ENCODE data around the gene PPARG. TPM values are rescaled to one million over a fixed set of nuclear protein-coding genes. Genes with fewer than 3 reads are reported as not detected.
A peak's percentile ranks its signal among the peaks of the same experiment; 100 is the strongest.

Gene PPARG
- polyA plus RNA-seq, 1 experiment, result 3.5 TPM

DNA sequence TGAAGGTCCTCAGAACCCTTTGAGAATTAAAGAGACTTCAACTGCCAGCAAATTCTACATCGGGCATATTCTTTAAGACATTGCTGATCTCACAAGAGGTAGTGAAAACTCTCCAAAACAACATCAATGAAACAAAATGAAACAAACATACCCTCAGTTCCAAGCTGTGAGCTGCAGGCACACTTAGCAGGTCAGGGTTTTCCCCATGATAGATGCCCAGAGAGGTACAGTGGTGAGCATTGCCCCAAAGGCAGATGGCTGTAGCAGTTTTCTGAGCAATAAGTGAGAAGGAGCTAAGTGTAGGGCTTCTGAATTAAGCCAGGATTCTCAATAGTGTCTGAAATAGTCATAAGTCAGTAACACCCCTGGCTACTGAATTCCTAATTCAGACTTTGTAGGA lies 99.3 kb downstream of the PPARG start:
- no peak overlapping the region for H3K4me3 ChIP-seq (ENCODE audit: low read depth, low read length)
- ChIA-PET POLR2A (no interaction called here), CTCF (interaction anchor here (0.9 kb wide), 1 partner anchor 92 kb away, joined by 4 read pairs; no protein-coding TSS in a partner anchor)
- DNase-seq (ENCODE audit: low read depth), result no peak
- TF ChIP-seq, protein P1, sequence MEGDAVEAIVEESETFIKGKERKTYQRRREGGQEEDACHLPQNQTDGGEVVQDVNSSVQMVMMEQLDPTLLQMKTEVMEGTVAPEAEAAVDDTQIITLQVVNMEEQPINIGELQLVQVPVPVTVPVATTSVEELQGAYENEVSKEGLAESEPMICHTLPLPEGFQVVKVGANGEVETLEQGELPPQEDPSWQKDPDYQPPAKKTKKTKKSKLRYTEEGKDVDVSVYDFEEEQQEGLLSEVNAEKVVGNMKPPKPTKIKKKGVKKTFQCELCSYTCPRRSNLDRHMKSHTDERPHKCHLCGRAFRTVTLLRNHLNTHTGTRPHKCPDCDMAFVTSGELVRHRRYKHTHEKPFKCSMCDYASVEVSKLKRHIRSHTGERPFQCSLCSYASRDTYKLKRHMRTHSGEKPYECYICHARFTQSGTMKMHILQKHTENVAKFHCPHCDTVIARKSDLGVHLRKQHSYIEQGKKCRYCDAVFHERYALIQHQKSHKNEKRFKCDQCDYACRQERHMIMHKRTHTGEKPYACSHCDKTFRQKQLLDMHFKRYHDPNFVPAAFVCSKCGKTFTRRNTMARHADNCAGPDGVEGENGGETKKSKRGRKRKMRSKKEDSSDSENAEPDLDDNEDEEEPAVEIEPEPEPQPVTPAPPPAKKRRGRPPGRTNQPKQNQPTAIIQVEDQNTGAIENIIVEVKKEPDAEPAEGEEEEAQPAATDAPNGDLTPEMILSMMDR (IDR thresholded peaks at IDR 0.05; ENCODE audit: insufficient read depth, low read depth, low read length), result no peak
- H3K36me3 ChIP-seq (ENCODE audit: control insufficient read depth, insufficient read depth, low read length), result no peaks in the 10 kb centered on the region
- H3K27me3 ChIP-seq (ENCODE audit: control insufficient read depth, insufficient read depth, low read length), result no peaks in the 10 kb centered on the region

DNA sequence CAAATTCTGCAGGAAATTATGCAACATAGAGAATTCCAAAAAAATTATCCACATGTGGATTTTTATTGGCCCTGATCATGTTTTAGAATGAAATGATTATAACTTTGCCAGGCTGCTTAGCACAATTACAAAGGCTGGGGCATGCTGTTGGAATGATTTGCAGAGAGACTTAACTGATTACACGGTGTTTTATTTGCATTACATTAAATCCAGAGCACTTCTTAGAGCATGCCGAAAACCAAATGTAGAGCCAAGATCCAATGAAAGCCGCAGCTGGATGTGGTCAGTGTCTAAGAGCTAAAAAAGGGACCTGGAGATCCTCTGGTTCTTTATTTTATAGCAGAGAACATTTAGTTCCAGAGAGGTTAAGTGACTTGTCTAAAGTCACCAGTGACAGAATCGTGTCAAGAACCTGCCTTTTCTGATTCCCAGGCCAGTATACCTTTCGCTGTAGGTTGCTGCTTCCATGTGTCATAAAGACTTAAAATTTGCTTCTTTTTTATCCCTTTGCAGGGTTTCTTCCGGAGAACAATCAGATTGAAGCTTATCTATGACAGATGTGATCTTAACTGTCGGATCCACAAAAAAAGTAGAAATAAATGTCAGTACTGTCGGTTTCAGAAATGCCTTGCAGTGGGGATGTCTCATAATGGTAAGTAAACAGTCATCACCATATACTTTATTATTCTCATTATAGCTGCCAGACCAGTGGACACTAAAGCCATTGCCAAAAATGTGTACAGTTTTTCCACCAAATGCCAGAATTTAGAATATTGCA lies 103.4 kb downstream of the PPARG start:
- no peak overlapping the region for H3K4me3 ChIP-seq (ENCODE audit: low read depth, low read length)
- ChIA-PET CTCF (no interaction called here), POLR2A (no interaction called here)
- TF ChIP-seq, protein P1 (IDR thresholded peaks at IDR 0.05; ENCODE audit: insufficient read depth, low read depth, low read length), result no peak
- H3K27me3 ChIP-seq (ENCODE audit: control insufficient read depth, insufficient read depth, low read length), result no peaks in the 10 kb centered on the region
- DNase-seq (ENCODE audit: low read depth), result no peak
- no peaks in the 10 kb centered on the region for H3K36me3 ChIP-seq (ENCODE audit: control insufficient read depth, insufficient read depth, low read length)

DNA sequence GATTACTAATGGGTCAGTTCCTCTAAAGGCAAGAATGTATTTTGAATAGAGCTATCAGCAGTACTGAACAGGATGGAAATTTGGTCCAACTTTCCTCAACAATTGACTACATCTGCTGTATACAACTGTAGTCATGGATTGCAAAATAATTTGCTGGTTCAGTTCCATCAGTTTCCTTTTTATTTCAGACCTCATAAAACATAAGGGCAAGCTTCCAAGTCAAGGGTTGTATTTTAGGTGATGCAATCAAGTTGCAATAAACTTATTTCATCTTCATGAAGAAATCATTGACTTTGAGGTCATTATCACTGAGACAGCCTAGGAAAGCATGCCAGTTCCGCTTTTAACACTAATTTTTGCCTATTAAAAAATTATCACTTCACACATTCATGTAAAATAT lies 105.0 kb downstream of the PPARG start:
- no peaks in the 10 kb centered on the region for H3K27me3 ChIP-seq (ENCODE audit: control insufficient read depth, insufficient read depth, low read length)
- ChIA-PET CTCF (interaction anchor here (1.0 to 1.2 kb wide), 2 partner anchors 28 to 86 kb away, joined by 3 to 4 read pairs; no protein-coding TSS in a partner anchor), POLR2A (no interaction called here)
- no peaks in the 10 kb centered on the region for H3K36me3 ChIP-seq (ENCODE audit: control insufficient read depth, insufficient read depth, low read length)
- peak; percentile 87 for DNase-seq (ENCODE audit: low read depth)
- TF ChIP-seq, protein P1 (IDR thresholded peaks at IDR 0.05; ENCODE audit: insufficient read depth, low read depth, low read length), result no peak
- no peak overlapping the region for H3K4me3 ChIP-seq (ENCODE audit: low read depth, low read length)

DNA sequence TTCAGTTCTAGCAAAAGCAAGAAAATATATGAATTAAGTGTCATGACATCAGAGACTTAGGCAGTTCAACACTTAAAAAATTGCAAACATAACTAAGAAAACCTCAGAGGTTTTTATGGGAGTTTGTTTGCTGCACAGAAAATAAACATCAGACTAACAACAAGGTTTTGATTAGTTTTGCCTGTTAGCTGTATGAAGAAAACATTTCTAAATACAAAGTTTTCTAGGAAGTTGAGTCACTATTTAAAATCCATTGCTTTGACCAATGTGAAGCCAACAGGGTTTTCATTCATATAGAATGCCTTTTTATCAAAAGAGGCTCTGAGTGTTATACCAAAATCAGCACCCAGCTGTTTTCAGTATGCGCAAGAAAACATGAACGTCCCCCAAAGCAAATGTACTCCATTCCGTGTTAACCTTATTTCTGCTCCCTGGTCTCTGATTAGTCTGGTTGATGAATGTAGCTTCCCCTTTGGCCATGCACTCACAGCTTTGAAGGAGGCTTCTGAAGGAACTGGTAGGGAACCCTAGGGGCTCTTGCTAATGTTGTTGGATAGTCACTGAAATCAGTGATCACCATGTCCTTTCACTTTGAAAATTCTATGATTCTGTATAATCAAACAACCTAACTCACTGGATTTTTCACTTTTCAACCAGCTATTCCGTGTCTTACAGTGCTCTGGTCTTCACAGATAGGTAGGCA lies 105.8 kb downstream of the PPARG start:
- ChIA-PET POLR2A (no interaction called here), CTCF (interaction anchor here (1.2 to 1.6 kb wide), 4 partner anchors 14 to 260 kb away, joined by 3 to 4 read pairs (median 4); no protein-coding TSS in a partner anchor)
- Histone ChIP-seq H3K4me3 (ENCODE audit: low read depth, low read length) (no peak overlapping the region), H3K27me3 (ENCODE audit: control insufficient read depth, insufficient read depth, low read length) (no peaks in the 10 kb centered on the region), H3K36me3 (ENCODE audit: control insufficient read depth, insufficient read depth, low read length) (no peaks in the 10 kb centered on the region)
- TF ChIP-seq, protein P1 (IDR thresholded peaks at IDR 0.05; ENCODE audit: insufficient read depth, low read depth, low read length), result no peak
- no peak for DNase-seq (ENCODE audit: low read depth)

DNA sequence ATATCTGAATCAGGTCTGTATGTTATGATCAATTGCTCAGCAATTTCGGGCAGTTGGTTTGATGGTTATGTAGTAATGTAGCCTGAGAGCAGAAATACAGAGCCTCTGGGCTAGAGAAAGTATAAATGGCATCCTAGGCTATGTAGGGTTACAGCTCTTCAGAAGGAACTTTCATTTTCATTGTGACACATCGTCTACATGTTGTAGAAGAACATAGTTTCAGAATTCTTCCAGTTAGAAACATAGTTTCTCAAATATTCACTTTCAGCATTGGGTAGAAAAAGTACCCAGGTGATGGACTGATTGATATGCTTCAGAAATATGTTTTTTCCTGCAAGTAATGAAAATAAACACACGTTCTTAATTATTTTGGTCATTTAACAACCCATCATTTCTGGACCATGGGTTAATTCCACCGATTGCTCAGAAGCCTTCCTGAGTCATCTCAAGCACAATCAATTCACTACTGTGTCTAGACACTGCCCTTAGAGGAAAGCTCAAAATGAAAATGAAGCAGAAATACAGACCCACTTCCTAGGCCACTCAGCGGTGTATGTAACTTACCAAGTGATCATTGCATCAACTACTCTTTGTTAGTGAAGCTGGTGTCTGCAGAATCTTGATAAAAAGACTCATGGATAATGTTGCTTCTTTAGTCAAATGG lies 106.6 kb downstream of the PPARG start:
- TF ChIP-seq, protein P1 (IDR thresholded peaks at IDR 0.05; ENCODE audit: insufficient read depth, low read depth, low read length), result no peak
- Histone ChIP-seq H3K27me3 (ENCODE audit: control insufficient read depth, insufficient read depth, low read length) (no peaks in the 10 kb centered on the region), H3K4me3 (ENCODE audit: low read depth, low read length) (no peak overlapping the region), H3K36me3 (ENCODE audit: control insufficient read depth, insufficient read depth, low read length) (no peaks in the 10 kb centered on the region)
- ChIA-PET POLR2A (no interaction called here), CTCF (interaction anchor here (1.3 to 1.6 kb wide), 4 partner anchors 12 to 260 kb away, joined by 3 to 4 read pairs (median 4); no protein-coding TSS in a partner anchor)
- no peak for DNase-seq (ENCODE audit: low read depth)

Measured in BJ (cell line).